ENCODE measurements around the gene CLDN4. TPM values are rescaled to one million over a fixed set of nuclear protein-coding genes. Genes with fewer than 3 reads are reported as not detected.
A peak's percentile ranks its signal among the peaks of the same experiment; 100 is the strongest.
"Not testable (repeated sequence)": the region's sequence is repeated elsewhere in the genome, so short reads cannot be mapped to it uniquely, and the experiment has no call there.

Gene CLDN4
- total RNA-seq, 1 donor from 2014 or later, result not detected

DNA sequence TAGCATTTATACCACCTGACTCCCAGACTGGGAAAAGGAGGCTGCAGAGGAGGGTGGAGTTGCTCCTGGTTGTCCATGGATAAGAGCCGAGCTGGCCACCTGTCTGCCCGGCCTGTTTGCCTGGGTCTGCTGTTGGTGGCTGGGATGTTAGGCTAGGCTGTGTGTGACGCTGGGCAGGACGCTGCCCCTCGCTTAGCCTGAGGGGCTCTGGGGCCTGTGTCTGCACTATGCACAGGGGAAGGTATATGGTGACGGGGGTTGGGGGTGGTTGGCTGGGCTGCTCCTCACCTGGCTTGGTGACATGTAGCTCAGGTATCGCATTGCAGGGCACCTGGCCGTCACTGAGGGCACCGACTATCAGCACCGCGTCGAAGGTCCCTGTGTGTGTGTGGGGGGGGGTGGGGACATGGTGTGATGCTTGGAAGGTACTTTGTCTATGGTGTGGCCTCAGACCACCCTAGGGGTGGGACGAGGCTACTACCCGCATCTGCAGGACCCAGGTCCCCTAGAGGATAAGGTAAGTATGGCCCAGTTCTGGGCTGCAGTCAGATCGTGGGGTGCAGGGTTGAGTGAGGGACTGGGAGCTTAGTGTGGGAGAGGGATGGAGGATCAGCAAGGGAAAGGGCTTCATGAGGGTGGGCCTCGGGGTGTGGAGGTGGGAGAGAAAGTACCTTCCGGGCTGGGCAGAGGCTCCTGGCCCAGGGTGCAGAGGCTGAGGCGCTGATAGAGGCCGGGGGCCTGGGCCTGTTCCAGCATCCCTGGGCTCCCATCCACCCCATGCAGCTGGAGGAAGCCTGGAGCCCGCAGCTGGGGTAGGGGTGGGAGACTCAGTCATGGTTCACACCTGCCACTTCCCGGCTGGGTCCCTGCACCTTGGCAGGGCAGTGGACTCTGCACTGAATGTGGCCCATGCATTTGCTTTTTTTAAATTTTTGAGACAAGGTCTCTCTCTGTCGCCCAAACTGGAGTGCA lies 9.2 kb downstream of the CLDN4 start:
- intact Hi-C loops (cut with DNase I), result no loop called here
- DNase-seq (ENCODE audit: missing footprints) (no peak), ATAC-seq (no peak)

DNA sequence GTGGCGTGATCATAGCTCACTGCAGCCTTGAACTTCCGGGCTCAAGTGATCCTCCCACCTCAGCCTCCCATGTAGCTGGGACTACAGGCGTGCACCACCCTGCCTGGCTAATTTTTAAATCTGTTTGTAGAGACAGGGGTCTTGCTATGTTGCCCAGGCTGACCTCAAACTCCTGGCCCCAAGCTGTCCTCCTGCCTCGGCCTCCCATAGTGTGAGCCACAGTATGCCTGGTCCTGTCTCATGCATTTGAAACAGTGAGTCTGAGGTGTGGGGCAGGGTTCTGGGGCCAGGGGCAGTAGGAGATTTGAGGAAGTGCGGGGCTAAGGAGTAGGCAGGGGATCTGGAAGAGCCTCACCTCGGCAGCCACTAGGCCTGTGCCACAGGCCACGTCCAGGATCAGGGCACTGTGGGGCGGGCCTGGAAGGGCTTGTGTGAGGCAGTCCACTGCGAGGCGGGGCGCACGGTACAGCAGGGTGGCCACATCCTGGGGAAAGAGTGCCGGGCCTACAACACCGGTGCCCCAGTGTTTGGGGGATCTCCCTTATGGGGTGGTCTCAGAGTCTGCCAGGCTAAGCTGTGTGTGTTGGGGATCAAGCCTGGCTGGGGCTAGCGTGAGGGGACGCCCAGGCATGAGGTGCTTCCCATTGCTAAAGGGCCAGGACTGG lies 10.1 kb downstream of the CLDN4 start:
- ATAC-seq (no peak), DNase-seq (ENCODE audit: missing footprints) (no peak)
- intact Hi-C loops (cut with DNase I), result no loop called here

DNA sequence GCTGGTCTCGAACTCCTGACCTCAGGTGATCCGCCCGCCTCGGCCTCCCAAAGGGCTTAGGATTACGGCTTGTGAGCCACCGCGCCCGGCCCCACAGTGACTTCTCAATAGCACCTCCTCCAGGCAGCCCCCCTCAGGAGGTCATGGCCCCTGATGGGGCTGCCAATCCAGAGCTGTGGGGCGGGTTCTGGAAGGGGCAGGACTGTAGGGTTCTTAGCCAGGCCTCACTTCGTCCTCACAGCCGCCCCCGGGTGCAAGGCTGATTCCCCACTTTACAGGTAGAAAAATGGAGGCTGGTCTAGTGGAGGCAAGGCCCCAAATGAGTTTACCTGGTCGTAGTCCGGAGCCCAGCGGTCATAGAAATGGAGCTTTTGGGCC lies 10.9 kb downstream of the CLDN4 start:
- intact Hi-C loops (cut with DNase I), result no loop called here
- DNase-seq (ENCODE audit: missing footprints), result no peak
- no peak for ATAC-seq

DNA sequence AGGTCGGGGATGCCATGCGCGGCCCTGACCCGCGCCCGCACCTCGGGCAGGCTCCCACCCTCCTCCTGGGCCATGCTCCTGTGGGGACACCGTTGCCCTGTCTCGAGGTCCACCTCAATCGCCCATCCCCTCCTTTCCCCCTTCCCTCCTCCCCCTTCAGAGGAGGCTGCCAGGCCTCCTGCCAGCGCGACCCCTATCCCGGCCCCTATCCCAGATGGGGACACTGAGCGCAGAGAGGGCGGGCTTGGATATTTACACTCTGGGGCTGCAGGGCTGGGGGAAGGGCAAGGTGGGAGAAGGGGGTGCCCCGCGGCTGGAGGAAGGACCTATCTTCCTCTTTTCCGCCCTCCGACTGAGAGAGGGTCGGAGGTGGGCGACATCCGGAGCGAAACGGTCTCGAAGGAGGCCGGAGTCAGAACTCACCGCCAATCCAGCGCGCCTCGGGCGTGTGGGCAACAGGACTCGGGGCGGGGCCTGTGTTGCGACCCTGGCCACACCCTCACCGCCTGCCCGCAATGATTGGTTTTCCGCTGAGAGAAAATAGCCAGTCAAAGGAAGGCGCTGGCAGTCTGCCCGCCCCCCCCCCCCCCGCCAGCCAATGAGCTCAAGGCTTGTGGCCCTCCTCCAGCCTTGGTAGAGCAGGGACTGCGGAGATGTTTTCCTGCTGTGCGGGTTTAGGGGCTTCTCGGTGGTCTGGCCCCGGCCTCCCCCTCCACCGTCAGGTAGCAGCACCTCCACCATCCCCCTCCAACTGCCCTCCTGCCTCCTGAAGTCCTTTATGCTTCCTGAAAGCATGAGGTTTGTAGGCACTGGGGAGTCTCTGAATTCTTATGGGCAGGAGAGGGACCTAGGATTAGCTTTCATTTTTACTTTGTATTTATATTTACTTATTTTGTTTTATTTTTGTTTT lies 11.5 kb downstream of the CLDN4 start, which contains the start of gene METTL27:
Gene METTL27 (minus strand): TSS at position 450 of the 910 bp plus-strand sequence. CDS start 376 bp downstream, at position 74.
- peak; percentile 95 for DNase-seq (ENCODE audit: missing footprints)
- intact Hi-C loops (cut with DNase I), result no loop called here
- ATAC-seq, result peak; percentile 97

DNA sequence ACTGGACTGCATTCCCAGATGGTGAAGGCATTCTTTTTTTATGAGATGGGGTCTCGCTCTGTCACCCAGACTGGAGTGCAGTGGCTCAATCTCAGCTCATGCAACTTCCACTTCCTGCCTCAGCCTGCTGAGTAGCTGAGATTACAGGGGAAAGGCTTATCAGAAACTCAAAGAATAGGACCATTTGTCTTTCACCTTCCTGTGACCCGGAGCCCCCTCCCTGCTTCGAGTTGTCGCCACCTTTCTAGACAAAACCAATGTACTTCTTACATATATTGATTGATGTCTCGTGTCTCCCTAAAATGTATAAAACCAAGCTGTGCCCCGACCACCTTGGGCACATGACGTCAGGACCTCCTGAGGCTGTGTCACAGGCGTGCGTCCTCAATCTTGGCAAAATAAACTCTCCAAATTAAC lies 13.3 kb downstream of the CLDN4 start:
- intact Hi-C loops (cut with DNase I), result no loop called here
- ATAC-seq, result no peak
- no peak for DNase-seq (ENCODE audit: missing footprints)

DNA sequence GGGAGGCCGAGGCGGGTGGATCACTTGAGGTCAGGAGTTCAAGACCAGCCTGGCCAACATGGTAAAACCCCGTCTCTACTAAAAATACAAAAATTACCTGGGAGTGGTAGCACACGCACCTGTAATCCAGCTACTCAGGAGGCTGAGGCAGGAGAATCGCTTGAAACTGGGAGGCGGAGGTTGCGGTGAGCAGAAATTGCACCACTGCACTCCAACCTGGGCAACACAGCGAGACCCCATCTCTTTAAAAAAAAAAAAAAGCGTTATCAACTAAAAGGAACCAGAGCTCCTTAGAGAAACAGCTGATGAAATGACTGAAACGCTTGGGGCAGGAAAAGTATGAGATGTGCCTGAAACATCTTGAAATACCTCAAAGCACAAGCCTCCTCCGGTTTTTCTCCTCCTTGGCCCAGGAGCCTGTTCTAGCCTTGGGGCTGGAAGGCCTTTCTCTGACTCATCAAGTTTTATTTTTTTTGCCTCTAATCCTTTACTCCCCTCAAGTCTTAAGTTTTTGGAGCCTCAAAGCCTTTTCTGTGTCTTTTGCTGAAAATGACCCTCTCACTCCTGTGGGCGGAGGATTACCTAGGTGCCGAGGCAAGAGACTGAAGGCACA lies 14.2 kb downstream of the CLDN4 start:
- intact Hi-C loops (cut with DNase I), result no loop called here
- ATAC-seq, result no peak
- DNase-seq (ENCODE audit: missing footprints), result no peak

DNA sequence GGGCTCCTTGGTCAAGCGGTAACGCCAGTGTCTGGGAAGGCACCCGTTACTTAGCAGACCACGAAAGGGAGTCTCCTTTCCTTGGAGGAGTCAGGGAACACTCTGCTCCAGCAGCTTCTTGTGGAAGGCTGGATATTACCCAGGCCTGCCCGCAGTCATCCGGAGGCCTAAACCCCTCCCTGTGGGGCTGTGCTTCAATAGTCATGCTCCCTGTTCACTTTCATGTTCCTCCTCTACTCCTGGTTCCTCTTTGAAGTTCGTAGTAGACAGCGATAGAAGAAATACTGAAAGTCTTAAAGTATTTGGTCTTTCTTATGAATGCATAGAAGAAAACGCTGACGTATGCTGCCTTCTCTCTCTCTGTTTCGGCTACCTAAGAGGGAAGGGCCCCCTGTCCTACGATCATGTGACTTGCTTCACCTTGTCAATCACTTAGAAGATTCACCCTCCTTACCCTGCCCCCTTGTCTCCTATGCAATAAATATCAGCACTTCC lies 15.0 kb downstream of the CLDN4 start:
- intact Hi-C loops (cut with DNase I); ATAC-seq; DNase-seq (ENCODE audit: missing footprints): not testable (repeated sequence)

DNA sequence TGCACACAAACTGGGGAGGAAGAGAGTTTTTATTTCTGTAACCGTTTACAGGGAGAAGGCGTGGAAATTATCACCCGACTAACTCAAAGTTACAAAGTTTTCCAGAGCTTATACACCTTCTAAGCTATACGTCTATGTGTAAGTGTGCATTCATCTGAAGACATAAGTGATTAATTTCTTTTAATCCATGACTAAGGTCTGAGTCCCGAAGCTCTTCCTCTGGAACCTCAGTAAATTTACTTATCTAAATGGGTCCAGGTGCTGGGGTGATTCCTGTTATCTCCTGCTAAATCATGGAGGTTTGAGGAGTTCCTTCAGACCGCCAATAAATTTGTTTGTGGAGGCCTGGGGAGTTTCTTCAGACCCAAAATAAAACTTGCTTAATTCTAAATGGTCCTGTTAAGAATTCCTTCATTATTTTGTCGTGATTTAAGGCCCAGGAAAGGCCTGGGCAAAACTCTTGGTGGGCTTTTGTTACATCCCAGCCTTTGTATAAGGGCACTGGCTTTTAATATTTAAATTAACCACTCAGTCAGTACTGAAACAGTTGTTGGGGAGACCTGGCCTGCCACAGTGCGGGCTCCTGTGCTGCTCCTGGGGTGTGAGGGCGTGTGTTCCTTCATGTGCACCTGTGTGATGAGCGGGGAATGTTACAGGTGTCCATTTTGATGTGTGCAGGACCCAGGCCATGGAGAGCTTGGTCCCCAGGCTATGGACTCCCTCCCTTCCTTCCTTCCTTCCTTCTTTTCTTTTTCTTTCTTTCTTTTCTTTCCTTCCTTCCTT lies 17.3 kb downstream of the CLDN4 start:
- no peak for ATAC-seq
- intact Hi-C loops (cut with DNase I), result no loop called here
- no peak for DNase-seq (ENCODE audit: missing footprints)

DNA sequence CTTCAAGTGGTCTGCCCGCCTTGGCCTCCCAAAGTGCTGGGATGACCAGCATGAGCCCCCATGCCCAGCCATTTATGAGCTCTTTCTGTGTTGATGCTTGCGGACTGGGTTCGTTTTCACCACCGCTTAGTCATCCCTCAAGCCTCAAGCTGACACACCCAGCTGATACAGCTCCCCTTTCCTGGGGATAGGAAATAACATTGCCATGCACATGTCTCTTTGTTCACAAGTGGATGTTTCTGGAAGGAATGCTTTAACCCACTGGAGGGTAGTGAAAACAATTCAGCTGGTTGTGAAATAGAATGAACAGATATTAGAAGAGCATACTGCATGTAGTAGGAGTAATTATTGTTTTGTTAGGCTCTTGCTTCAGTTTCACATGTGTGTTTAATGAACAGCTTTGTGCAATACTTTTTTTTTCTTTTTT lies 20.0 kb downstream of the CLDN4 start:
- intact Hi-C loops (cut with DNase I), result no loop called here
- DNase-seq (ENCODE audit: missing footprints) (no peak), ATAC-seq (peak; percentile 72)

DNA sequence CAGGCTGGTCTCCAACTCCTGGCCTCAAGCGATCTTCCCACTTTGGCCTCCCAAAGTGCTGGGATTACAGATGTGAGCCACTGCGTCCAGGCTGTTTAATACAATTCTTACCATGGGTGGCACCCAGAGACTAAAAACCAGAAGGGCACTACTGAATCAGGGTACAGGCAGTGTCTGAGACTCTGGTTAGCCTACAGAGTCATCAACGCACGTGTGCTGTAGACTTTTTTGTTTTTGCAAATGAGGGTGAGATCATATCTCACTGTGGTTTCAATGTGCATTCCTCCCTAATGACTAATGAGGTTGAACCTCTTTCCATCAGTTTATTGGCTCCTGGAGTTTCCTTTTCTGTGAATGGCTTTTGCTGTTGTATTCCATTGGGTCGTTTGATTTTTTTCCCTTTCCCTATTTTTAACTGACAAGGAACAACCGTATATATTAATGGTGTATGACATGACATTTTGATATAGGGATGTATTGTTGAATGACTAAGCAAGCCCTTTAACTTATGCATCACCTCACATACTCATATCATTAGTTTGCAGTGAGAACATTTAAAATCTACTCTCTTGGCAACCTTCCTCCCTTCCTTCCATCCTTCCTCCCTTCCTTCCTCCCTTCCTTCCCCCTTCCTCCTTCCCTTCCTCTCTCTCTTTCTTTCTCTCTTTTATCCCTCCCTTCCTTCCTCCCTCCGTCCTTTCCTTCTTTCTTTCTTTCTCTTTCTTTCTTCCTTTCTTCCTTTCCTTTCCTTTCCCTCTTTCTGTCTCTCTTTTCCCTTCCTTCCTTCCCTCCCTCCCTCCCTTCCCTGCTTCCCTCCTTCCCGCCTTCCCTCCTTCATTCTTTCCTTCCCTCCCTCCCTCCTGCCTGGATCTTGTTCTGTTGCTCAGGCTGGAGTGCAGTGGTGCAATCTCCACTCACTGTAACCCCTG lies 20.9 kb downstream of the CLDN4 start:
- ATAC-seq (peak; percentile 49), DNase-seq (ENCODE audit: missing footprints) (no peak)
- intact Hi-C loops (cut with DNase I), result no loop called here

DNA sequence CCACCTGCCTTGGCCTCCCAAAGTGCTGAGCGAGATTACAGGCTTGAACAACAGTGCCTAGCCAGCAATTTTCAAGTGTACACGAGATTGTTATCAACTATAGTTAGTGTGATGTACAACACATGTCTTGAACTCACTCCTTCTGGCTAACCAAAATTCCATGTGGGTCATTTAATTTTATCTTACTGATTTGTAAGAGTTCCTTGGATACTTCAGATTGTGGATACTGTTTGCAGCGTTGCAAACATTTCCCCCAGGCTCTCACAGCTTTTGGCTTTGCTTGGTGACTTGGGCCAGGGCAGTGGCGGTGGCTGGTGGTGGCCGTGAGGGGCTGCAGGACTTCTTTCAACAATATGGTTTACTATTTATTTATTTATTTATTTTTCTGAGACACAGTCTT lies 21.7 kb downstream of the CLDN4 start:
- intact Hi-C loops (cut with DNase I), result no loop called here
- DNase-seq (ENCODE audit: missing footprints) (no peak), ATAC-seq (no peak)

DNA sequence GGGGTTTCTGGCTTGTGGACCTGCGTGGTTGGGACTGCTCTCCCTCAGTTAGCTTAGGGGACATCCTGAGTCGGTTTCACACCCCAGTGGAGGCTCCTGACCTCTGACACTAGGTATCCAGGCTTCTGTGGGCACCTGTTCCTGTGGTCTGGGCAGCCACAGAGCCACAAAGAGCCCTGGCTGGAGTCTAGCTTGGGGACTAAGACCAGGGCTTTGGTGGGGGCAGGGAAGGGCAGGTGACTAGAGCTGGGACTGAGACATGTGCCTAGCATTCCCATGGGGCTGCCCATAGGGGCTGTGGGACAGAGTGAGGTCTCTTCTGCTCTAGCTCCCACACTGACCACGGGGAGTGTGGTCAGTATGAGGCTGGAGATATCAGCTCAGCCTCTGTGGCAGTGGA lies 26.1 kb downstream of the CLDN4 start:
- ATAC-seq (no peak), DNase-seq (ENCODE audit: missing footprints) (no peak)
- intact Hi-C loops (cut with DNase I), result loop anchor here (5.0 kb wide), 1 partner anchor 250 kb away; no protein-coding TSS in a partner anchor

DNA sequence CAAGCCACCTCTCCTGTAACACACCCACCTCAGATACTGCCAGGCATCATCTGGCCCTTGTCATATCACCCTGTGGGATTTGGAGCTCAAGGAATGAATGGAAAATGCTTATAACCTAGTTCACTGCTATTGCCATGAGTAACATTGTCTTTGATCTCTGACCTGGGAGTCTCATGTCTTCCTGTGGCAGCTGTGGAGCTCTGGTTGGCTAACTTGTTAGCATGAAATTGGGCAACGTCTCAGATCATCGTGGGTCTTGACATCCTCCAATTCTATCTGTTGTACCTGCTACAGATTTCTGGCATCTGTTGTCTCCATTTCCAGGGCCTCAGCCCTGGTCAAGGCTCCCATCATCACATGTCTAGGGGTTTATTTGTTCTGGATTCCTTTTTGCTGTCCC lies 28.0 kb downstream of the CLDN4 start:
- ATAC-seq, result no peak
- no peak for DNase-seq (ENCODE audit: missing footprints)
- intact Hi-C loops (cut with DNase I), result loop anchor here (5.0 kb wide), 1 partner anchor 252 kb away; no protein-coding TSS in a partner anchor

DNA sequence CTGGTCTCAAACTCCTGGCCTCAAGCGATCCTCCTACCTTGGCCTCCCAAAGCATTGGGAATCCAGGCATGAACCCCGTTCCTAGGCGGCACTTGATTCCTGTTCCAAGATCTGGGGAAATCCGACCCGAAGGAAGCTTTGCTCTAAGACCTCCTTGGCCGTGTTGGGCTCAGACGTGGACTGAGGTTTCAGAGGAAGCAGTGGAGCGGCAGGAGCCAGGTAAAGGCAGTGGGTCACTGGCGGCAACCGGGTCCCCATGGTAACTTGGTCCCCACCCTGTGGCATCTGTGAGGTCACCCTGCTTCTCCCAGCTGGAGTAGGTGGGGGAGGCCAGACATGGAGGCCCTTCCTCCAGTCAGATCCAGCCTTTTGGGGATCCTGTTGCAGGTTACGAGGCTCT lies 30.1 kb downstream of the CLDN4 start, which contains the start of gene TMEM270:
Gene TMEM270 (plus strand): TSS at position 301 of the 400 bp plus-strand sequence. CDS start 36 bp downstream, at position 337.
- no peak for ATAC-seq
- intact Hi-C loops (cut with DNase I), result loop anchor here (10.0 kb wide), 2 partner anchors 314 to 544 kb away; partner anchors contain the start of gene EIF4H
- no peak for DNase-seq (ENCODE audit: missing footprints)

DNA sequence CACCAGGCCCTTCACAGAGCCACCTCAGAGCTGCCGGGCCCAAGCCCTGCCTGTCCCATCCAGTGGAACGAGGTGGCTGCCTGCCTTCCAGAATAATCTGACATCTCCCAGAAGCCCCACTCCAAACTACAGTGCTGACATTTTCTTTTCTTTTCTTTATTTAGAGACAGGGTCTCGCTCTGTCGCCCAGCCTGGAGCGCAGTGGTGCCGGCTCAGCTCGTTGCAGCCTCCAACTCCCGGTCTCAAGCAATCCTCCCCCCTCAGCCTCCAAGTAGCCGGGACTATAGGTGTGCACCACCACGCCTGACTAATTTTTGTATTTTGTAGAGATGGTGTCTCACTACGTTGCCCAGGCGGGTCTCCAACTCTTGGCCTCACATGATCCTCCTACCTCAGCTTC lies 30.5 kb downstream of the CLDN4 start:
- intact Hi-C loops (cut with DNase I), result loop anchor here (10.0 kb wide), 2 partner anchors 313 to 543 kb away; partner anchors contain the start of gene EIF4H
- DNase-seq (ENCODE audit: missing footprints) (no peak), ATAC-seq (no peak)
